HG03060 (cell line): ENCODE data around the gene ADAM12.

ENCODE experiments used
- ATAC-seq: cut with Tn5 transposase; IDR thresholded peaks from one replicate; pipeline ENCODE4 v1.9.1; 2021; ENCODE audit warnings: low read depth, moderate number of reproducible peaks; ENCODE audit not compliant: unreplicated experiment

Gene ADAM12

GRCh38 chr10:126218778-126219649, 169.3 kb downstream of the ADAM12 start:
- no peak for ATAC-seq

GRCh38 chr10:126218174-126218573, 170.1 kb downstream of the ADAM12 start:
- no peak for ATAC-seq

- ATAC-seq, result no peak
Observed at GRCh38 chr10:126216632-126216961, 171.7 kb downstream of the ADAM12 start.

GRCh38 chr10:126215746-126216631, 172.3 kb downstream of the ADAM12 start:
- ATAC-seq, result no peak

GRCh38 chr10:126214679-126215078, 173.6 kb downstream of the ADAM12 start:
- ATAC-seq, result no peak

- no peak for ATAC-seq
Observed at GRCh38 chr10:126214021-126214420, 174.3 kb downstream of the ADAM12 start.

- no peak for ATAC-seq
Observed at GRCh38 chr10:126212738-126213137, 175.5 kb downstream of the ADAM12 start.

- no peak for ATAC-seq
Observed at GRCh38 chr10:126210051-126210651, 178.1 kb downstream of the ADAM12 start.

GRCh38 chr10:126209451-126209850, 178.8 kb downstream of the ADAM12 start:
- ATAC-seq, result no peak

- no peak for ATAC-seq
Observed at GRCh38 chr10:126208726-126209302, 179.5 kb downstream of the ADAM12 start.

- ATAC-seq, result no peak
Observed at GRCh38 chr10:126207851-126208250, 180.4 kb downstream of the ADAM12 start.

- no peak for ATAC-seq
Observed at GRCh38 chr10:126207313-126207771, 180.9 kb downstream of the ADAM12 start.

- no peak for ATAC-seq
Observed at GRCh38 chr10:126205486-126206205, 182.6 kb downstream of the ADAM12 start.

GRCh38 chr10:126204320-126204719, 184.0 kb downstream of the ADAM12 start:
- ATAC-seq, result no peak

GRCh38 chr10:126203746-126204145, 184.5 kb downstream of the ADAM12 start:
- no peak for ATAC-seq

GRCh38 chr10:126201603-126202002, 186.7 kb downstream of the ADAM12 start:
- ATAC-seq, result no peak

GRCh38 chr10:126199221-126199998, 188.9 kb downstream of the ADAM12 start:
- no peak for ATAC-seq

- no peak for ATAC-seq
Observed at GRCh38 chr10:126198681-126199080, 189.6 kb downstream of the ADAM12 start.

- no peak for ATAC-seq
Observed at GRCh38 chr10:126197036-126197543, 191.2 kb downstream of the ADAM12 start.
